ENCODE measurements around the gene UPK3B. TPM values are rescaled to one million over a fixed set of nuclear protein-coding genes. Genes with fewer than 3 reads are reported as not detected.
A peak's percentile ranks its signal among the peaks of the same experiment; 100 is the strongest.
"Not testable (repeated sequence)": the region's sequence is repeated elsewhere in the genome, so short reads cannot be mapped to it uniquely, and the experiment has no call there.

UPK3B gene
- total and polyA plus RNA-seq, 9 of the 15 experiments (the other 6 are each of a cell fraction or from before 2014, with no cell fraction given) = not detected

DNA sequence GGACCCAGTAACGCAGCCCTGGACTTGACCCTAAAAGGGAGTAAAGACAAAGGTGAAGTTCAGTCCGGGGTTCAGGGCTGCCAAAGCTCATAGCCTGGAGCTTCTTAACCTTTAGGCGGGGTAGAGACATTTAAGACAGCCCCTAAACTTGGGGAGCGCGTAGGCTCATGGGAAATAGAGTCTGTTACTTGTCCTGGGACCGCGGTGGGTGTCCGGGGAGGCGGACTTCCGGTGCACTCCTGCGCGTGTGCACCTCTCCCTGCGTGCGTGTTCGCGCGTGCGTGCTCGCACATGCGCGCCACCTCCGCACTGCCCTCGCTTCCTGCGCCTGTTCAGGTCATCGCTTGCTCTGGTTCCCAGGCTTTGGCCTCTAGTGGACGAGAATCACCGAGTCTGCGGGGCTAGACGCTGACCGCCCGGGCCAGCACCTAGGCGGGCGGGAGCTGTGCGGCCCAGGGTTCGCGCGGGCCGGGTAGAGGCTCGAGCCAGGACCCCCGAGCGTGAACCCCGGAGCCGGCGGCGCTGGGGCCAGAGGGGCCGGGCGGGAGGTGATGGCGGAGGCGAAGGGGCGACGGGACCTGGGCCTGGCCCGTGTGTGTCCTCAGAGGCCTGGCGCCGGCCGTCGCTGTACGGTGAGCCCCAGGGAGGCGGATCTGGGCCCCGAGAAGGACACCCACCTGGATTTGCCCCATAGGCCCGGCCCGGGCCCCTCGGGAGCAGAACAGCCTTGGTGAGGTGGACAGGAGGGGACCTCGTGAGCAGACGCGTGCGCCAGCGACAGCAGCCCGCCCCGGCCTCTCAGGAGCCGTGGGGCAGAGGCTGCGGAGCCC lies 38.9 kb downstream of the UPK3B start (continued):
- TF ChIP-seq, protein P1, sequence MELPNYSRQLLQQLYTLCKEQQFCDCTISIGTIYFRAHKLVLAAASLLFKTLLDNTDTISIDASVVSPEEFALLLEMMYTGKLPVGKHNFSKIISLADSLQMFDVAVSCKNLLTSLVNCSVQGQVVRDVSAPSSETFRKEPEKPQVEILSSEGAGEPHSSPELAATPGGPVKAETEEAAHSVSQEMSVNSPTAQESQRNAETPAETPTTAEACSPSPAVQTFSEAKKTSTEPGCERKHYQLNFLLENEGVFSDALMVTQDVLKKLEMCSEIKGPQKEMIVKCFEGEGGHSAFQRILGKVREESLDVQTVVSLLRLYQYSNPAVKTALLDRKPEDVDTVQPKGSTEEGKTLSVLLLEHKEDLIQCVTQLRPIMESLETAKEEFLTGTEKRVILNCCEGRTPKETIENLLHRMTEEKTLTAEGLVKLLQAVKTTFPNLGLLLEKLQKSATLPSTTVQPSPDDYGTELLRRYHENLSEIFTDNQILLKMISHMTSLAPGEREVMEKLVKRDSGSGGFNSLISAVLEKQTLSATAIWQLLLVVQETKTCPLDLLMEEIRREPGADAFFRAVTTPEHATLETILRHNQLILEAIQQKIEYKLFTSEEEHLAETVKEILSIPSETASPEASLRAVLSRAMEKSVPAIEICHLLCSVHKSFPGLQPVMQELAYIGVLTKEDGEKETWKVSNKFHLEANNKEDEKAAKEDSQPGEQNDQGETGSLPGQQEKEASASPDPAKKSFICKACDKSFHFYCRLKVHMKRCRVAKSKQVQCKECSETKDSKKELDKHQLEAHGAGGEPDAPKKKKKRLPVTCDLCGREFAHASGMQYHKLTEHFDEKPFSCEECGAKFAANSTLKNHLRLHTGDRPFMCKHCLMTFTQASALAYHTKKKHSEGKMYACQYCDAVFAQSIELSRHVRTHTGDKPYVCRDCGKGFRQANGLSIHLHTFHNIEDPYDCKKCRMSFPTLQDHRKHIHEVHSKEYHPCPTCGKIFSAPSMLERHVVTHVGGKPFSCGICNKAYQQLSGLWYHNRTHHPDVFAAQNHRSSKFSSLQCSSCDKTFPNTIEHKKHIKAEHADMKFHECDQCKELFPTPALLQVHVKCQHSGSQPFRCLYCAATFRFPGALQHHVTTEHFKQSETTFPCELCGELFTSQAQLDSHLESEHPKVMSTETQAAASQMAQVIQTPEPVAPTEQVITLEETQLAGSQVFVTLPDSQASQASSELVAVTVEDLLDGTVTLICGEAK (IDR thresholded peaks at IDR 0.05) = peak; percentile 87
- TF ChIP-seq, protein P1 (CRISPR knock-in tag; IDR thresholded peaks at IDR 0.05) = not testable (repeated sequence)
- 0 out of 3 replicates have a peak, but pooled peaks of 1 of the 2 experiments have one; percentile 51 for TF ChIP-seq CBX3 (IDR thresholded peaks at IDR 0.05; ENCODE audit: borderline replicate concordance in 1 of 2, low read length in 2 of 2)
- peak; percentile 57 for TF ChIP-seq RBBP5 (IDR thresholded peaks at IDR 0.05; ENCODE audit: borderline replicate concordance, insufficient read depth, low read length, poor library complexity, severe bottlenecking)
- TF ChIP-seq, protein P2, sequence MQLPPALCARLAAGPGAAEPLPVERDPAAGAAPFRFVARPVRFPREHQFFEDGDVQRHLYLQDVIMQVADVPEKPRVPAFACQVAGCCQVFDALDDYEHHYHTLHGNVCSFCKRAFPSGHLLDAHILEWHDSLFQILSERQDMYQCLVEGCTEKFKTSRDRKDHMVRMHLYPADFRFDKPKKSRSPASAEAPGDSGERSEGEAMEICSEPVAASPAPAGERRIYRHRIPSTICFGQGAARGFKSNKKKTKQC (CRISPR knock-in tag; IDR thresholded peaks at IDR 0.05) = peak; percentile 62; the same call in 1 of the 2 replicates
- peak; percentile 73 for TF ChIP-seq HCFC1 (IDR thresholded peaks at IDR 0.05; ENCODE audit: low read depth, low read length)
- TF ChIP-seq ETV1 (tag; conservative IDR thresholded peaks at IDR 0.05; ENCODE audit: low read depth) = peak; percentile 98
- peak; percentile 51; the same call in 1 of the 2 replicates for TF ChIP-seq CBX1 (IDR thresholded peaks at IDR 0.05; ENCODE audit: low read depth)
- TF ChIP-seq ZBTB43 (CRISPR knock-in tag; IDR thresholded peaks at IDR 0.05) = 0 out of 2 replicates have a peak, but pooled peaks have one; percentile 11
- 0 out of 2 replicates have a peak, but pooled peaks have one; percentile 15 for TF ChIP-seq JUND (IDR thresholded peaks at IDR 0.05; ENCODE audit: borderline replicate concordance, low read depth, low read length)
- TF ChIP-seq JUND (tag; IDR thresholded peaks at IDR 0.05; ENCODE audit: borderline replicate concordance, low read depth, low read length) = not testable (repeated sequence)
- TF ChIP-seq ZNF263 (CRISPR knock-in tag; IDR thresholded peaks at IDR 0.05; ENCODE audit: borderline replicate concordance) = peak; percentile 70; the same call in 1 of the 2 replicates
- 0 out of 2 replicates have a peak, but pooled peaks have one; percentile 52 for TF ChIP-seq NR3C1 (CRISPR knock-in tag; IDR thresholded peaks at IDR 0.05)
- TF ChIP-seq POLR2G (IDR thresholded peaks at IDR 0.05; ENCODE audit: low read depth, low read length) = peak; percentile 92
- TF ChIP-seq BHLHE40 (IDR thresholded peaks at IDR 0.05; ENCODE audit: low read length) = peak; percentile 76

Measured in K562 (cell line).